Measurements from ENCODE around the gene DNPH1.

- TF ChIP-seq POLR2A (IDR thresholded peaks at IDR 0.05) = no peak
- TF ChIP-seq, protein P1, sequence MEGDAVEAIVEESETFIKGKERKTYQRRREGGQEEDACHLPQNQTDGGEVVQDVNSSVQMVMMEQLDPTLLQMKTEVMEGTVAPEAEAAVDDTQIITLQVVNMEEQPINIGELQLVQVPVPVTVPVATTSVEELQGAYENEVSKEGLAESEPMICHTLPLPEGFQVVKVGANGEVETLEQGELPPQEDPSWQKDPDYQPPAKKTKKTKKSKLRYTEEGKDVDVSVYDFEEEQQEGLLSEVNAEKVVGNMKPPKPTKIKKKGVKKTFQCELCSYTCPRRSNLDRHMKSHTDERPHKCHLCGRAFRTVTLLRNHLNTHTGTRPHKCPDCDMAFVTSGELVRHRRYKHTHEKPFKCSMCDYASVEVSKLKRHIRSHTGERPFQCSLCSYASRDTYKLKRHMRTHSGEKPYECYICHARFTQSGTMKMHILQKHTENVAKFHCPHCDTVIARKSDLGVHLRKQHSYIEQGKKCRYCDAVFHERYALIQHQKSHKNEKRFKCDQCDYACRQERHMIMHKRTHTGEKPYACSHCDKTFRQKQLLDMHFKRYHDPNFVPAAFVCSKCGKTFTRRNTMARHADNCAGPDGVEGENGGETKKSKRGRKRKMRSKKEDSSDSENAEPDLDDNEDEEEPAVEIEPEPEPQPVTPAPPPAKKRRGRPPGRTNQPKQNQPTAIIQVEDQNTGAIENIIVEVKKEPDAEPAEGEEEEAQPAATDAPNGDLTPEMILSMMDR (IDR thresholded peaks at IDR 0.05) = no peak
Measured at GRCh38 chr6:43219119-43219518, 10.2 kb downstream of the DNPH1 start.

Data from esophagus squamous epithelium (tissue), 4 donors.